NCI-H2171 treated with DMSO at 0.1 percent for 48 hours (cell line): ENCODE results near the gene CXCR2.
A peak's percentile ranks its signal among the peaks of the same experiment; 100 is the strongest.
"Not testable (repeated sequence)": the region's sequence is repeated elsewhere in the genome, so short reads cannot be mapped to it uniquely, and the experiment has no call there.

Experiments used
- DNase-seq: peaks from one replicate; lab custom pipeline; 2025; lab: John Stamatoyannopoulos, UW

CXCR2 gene

GRCh38 chr2:218125626-218126080 is at the start of gene CXCR2:
TSS of gene CXCR2 (plus strand) at chr2:218126028. CDS start at chr2:218134802, 8,774 bp downstream.
- DNase-seq: peak; percentile 42

GRCh38 chr2:218077464-218078216 is 48.2 kb upstream of the CXCR2 start:
- DNase-seq: no peak

- DNase-seq: peak; percentile 76
These were observed 45.6 kb upstream of the CXCR2 start for GRCh38 chr2:218079943-218080913.

- no peak for DNase-seq
These were observed 44.8 kb upstream of the CXCR2 start for GRCh38 chr2:218081063-218081462.

GRCh38 chr2:218081695-218082094 is 44.1 kb upstream of the CXCR2 start:
- no peak for DNase-seq

DNA sequence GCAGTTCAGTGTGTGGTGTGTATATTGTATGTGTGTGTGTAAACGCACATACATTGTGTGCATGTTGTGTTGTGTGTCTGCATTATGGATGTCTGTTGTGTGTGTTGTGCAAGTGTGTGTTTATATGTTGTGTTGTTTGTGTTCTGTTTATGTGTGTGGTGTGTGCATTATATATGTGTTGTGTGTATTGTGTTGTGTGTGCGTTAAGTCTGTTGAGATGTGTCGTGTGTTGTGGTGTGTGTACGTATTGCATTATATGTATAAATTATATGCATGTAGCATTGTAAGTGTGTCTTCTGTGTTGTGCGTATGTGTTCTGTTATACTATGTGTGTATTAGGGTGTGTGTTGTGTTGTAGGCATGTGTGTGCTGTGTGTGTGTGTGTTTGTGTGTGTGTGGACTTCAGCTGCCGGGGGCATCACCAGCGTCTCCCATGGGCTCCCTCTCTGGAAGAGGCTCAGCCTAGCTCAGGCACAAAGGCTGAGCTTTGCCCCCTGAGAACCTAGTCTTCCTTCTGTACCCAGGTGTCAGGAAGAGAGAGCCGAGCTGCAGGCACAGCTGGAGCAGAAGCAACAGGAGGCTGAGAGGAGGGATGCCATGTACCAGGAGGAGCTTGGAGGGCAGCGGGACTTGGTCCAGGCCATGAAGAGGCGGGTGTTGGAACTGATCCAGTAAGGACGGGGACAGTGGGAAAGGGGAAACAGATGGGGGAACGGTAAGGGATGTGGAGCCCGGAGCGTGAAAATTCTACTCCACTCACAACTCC is 43.1 kb upstream of the CXCR2 start:
- peak; percentile 55 for DNase-seq

GRCh38 chr2:218083352-218083676 is 42.5 kb upstream of the CXCR2 start:
- DNase-seq: no peak

GRCh38 chr2:218086478-218086877 is 39.4 kb upstream of the CXCR2 start:
- DNase-seq: no peak

DNA sequence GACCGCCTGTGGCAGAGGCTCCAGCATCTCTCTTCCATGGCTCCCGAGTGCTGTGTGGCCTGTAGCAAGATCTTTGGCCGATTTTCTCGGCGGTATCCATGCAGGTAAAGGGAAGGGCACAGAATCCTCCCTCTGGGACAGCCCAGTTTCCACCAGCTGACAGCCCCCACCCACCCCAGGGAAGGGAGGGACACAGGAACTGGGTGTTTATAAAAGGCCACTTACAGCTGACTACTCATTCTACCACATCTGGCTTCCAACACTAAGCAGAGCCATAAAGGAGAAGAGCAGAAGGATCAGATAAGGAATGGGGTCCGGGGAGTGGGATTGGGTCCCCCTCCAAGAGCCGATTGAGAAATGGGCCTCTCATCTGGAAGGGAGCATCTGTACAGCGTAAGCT is 36.6 kb upstream of the CXCR2 start:
- DNase-seq: no peak

- no peak for DNase-seq
These were observed 34.1 kb upstream of the CXCR2 start for GRCh38 chr2:218091746-218092145.

- no peak for DNase-seq
These were observed 31.9 kb upstream of the CXCR2 start for GRCh38 chr2:218093879-218094278.

GRCh38 chr2:218095853-218096252 is 30.0 kb upstream of the CXCR2 start:
- DNase-seq: no peak

GRCh38 chr2:218097975-218098374 is 27.9 kb upstream of the CXCR2 start:
- no peak for DNase-seq

DNA sequence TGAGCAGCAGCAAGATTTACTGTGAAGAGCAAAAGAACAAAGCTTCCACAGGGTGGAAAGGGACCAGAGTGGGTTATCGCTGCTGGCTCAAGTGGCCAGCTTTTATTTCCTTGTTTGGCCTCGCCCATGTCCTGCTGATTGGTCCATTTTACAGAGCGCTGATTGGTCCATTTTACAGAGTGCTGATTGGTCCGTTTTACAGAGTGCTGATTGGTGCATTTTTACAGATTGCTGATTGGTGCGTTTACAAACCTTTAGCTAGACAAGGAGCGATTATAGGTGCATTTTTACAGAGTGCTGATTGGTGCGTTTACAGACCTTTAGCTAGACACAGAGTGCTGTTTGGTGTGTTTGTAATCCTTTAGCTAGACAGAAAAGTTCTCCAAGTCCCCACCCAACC is 17.0 kb upstream of the CXCR2 start:
- not testable (repeated sequence) for DNase-seq

GRCh38 chr2:218121789-218122188 is 4.0 kb upstream of the CXCR2 start:
- DNase-seq: not testable (repeated sequence)

- DNase-seq: not testable (repeated sequence)
These were observed 3.5 kb upstream of the CXCR2 start for GRCh38 chr2:218122286-218122685.

DNA sequence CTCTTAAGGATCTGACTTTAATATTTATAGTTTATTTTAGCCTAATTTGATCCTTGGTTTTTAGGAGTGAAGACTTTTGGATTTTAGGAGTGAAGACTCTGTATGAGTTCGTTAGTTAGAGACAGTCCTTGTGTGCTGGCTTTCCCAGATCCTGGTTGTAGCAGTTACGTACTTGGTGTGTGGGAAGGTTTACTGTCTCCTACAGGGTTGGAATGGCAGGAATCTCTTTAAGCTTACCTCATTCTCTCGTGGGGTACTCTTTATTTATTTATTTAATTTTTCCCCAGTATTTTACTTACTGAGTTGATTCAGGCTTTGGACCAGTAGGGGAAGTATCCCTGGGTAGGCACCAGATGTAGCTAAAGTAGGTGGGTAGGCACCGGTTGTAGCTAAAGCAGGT is 1.8 kb upstream of the CXCR2 start:
- DNase-seq: no peak

GRCh38 chr2:218125095-218125494 is 733 bp upstream of the CXCR2 start:
- DNase-seq: no peak

GRCh38 chr2:218127929-218128455 is 2.2 kb downstream of the CXCR2 start:
- no peak for DNase-seq

- DNase-seq: no peak
These were observed 3.1 kb downstream of the CXCR2 start for GRCh38 chr2:218128781-218129457.

DNA sequence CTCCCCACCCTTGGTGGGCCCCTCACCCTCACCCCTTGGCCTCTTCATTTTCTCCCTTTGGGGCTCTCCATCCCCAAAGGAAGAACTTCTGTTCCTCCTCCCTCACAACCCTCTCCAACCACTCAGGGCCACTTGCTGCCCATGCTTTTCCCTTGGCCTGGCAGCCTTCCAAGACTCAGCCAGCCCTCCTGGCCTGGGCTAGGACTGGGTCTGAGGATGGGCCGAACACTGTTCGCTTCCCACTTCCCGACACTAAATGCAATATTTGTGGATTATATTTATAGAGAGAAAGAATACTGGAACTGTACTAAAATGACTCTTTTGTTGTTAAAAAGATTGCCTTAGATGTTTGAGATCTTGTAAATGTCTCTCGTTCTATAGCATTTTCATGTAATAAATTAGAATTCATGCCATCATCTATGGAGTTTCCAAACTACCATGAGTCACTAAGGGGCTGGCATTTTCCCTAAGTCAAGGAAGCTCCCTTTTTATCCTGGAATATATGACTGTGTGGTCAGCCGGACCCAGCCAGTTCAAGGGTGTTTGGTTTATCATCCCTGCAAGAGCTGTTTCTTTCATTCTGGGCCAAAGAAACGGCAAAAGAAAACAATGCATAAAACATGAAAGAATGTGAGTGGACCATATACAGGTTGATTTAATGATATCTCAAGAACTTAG is 3.8 kb downstream of the CXCR2 start:
- no peak for DNase-seq
